GM13977 (cell line): Measurements from ENCODE around the gene HPSE2.

Source experiments
- DNase-seq: peaks from one replicate; pipeline ENCODE4 v3.0.0; 2012; ENCODE audit warnings: low spot score
- in situ Hi-C: fragments of 300-500 bp; cut with MboI; formaldehyde crosslinking; loops from one replicate; pipeline ENCODE4 v1.12.0; 2022; ENCODE audit warnings: low sequenced_read_pairs, low pct_unique_long_range_greater_than_20kb, mixed read lengths, inconsistent platforms; ENCODE audit not compliant: unreplicated experiment
- TF ChIP-seq, protein P1 (sequence below): IDR thresholded peaks from 2 replicates; pipeline ENCODE4 v1.5.1; 2012; ENCODE audit warnings: mild to moderate bottlenecking, control low read depth; ENCODE audit not compliant: insufficient read depth; ENCODE audit errors: extremely low read depth, missing control alignments

The HPSE2 gene

DNA sequence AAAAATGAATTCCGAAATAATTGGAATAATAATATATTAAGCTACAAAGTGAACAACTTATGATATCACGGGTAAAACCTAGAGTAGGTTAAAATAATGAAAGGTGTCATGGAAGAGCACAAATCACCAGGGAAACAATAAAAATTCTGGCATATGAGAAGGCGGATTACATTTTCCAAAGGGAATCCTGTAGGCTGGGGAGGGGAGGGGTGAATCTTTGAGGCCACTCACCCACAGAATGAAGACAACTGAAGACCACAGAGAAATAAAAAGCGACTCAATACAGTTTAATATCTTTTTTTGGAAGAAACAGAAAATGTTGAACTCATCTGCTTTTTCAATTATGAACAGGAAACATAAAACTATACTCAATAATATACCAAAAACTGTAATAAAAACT is 659.6 kb downstream of the HPSE2 start:
- DNase-seq = no peak
- in situ Hi-C loops = no loop called here
- TF ChIP-seq, protein P1, sequence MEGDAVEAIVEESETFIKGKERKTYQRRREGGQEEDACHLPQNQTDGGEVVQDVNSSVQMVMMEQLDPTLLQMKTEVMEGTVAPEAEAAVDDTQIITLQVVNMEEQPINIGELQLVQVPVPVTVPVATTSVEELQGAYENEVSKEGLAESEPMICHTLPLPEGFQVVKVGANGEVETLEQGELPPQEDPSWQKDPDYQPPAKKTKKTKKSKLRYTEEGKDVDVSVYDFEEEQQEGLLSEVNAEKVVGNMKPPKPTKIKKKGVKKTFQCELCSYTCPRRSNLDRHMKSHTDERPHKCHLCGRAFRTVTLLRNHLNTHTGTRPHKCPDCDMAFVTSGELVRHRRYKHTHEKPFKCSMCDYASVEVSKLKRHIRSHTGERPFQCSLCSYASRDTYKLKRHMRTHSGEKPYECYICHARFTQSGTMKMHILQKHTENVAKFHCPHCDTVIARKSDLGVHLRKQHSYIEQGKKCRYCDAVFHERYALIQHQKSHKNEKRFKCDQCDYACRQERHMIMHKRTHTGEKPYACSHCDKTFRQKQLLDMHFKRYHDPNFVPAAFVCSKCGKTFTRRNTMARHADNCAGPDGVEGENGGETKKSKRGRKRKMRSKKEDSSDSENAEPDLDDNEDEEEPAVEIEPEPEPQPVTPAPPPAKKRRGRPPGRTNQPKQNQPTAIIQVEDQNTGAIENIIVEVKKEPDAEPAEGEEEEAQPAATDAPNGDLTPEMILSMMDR = no peak

- in situ Hi-C loops = no loop called here
- DNase-seq = no peak
- TF ChIP-seq, protein P1 = no peak
These were observed 663.1 kb downstream of the HPSE2 start for GRCh38 chr10:98572594-98572993.

- no peak for DNase-seq
- TF ChIP-seq, protein P1 = no peak
- in situ Hi-C loops = no loop called here
These were observed 664.8 kb downstream of the HPSE2 start for GRCh38 chr10:98570834-98571233.

GRCh38 chr10:98569853-98570252 is 665.8 kb downstream of the HPSE2 start:
- in situ Hi-C loops = no loop called here
- no peak for DNase-seq
- TF ChIP-seq, protein P1 = no peak

DNA sequence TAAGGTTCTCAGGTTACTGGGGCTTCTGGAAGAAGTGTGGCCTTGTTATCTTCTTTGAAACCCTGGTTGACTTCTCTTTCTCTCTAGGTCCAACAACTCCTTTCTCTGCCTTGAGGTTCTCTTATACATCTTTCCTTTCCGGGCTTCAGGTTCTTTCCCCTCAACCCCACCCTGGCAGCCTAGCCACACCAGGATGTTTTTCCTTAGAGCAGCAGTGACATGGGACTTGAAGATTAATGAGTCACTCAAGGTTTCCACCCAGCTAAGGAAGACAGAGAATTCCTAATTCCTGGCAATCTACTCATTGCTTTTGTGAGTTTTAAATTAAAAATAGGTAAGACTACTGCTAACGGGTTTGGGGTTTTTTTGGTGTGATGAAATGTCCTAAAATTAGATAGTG is 667.1 kb downstream of the HPSE2 start:
- no peak for DNase-seq
- in situ Hi-C loops = no loop called here
- TF ChIP-seq, protein P1 = no peak

DNA sequence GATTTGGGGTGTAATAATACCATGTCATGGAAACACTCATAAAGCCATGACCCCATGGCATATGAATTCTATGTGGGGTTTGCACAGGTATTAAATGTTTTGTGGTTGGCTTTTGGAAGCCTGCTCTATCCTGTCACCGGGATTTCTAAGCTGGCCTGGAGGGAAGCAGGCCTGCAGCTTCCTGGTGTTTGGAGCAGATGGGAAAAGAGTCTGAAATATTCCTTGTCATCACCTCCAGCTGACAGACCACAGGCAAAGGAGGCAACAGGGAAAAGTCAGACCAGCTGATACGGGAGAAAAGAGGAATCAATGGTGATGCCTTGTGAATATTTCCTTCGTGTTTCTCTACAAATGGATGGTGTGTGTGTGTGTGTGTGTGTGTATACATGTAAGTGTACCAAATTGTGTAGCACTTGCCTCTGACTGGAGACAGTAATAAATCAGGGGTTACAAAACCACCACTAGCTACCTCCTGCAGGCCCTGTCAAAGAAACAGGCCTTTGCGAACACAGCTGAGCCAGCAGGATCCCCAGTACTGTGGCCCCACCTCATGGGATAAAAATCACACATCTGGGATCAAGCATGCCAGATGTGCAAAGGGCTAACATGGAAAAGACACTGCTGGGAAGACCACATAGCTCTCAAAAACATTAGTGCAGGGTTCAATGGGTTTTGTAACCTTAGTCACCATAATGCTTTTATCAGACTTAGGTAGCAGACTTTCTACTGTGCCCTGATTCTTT is 668.1 kb downstream of the HPSE2 start:
- in situ Hi-C loops = no loop called here
- no peak for DNase-seq
- TF ChIP-seq, protein P1 = no peak
